Heart right ventricle (tissue), 16 donors: Measurements from ENCODE around the gene PAQR5. TPM values are rescaled to one million over a fixed set of nuclear protein-coding genes. Genes with fewer than 3 reads are reported as not detected.
A peak's percentile ranks its signal among the peaks of the same experiment; 100 is the strongest.

ENCODE experiments used
- ATAC-seq, 8 donors: fragments of 200-7000 bp; cut with Tn5 transposase; one replicate each; pipeline ENCODE4 v1.9.1; 2020; ENCODE audit warnings: mild to moderate bottlenecking in 8 of 8, moderate library complexity in 8 of 8, moderate number of reproducible peaks in 1 of 8
- DNase-seq, 2 donors: peaks; one replicate each; pipeline ENCODE4 v3.0.0-alpha.2; 2020
- H3K27ac ChIP-seq, 10 donors: fragments of 200-600 bp; sonication (generic) in 2 of 10; one replicate each; pipeline versions ENCODE4 v1.5.0 to v1.8.0; 2020 to 2022; ENCODE audit warnings: mild to moderate bottlenecking in 3 of 10
- H3K27me3 ChIP-seq, 7 donors: fragments of 200-600 bp; one replicate each; pipeline ENCODE4 v1.8.0; 2021 to 2022; ENCODE audit warnings: mild to moderate bottlenecking in 2 of 7
- H3K36me3 ChIP-seq, 9 donors: fragments of 200-600 bp; sonication (generic) in 1 of 9; one replicate each; pipeline versions ENCODE4 v1.5.0 to v1.8.0; 2020 to 2022; ENCODE audit warnings: mild to moderate bottlenecking in 2 of 9
- H3K4me1 ChIP-seq, 9 donors: fragments of 200-600 bp; sonication (generic) in 1 of 9; one replicate each; pipeline versions ENCODE4 v1.5.0 to v1.8.0; 2020 to 2022; ENCODE audit warnings: mild to moderate bottlenecking in 4 of 9
- H3K4me3 ChIP-seq, 10 donors: fragments of 200-600 bp; sonication (generic) in 2 of 10; one replicate each; pipeline versions ENCODE4 v1.5.0 to v1.8.0; 2020 to 2022; ENCODE audit warnings: mild to moderate bottlenecking in 7 of 10, moderate library complexity in 2 of 10
- H3K9me3 ChIP-seq, 11 donors: fragments of 200-600 bp in 10 of 11; sonication (generic) in 2 of 11; one replicate each; pipeline versions ENCODE4 v1.5.0 to v1.8.0; 2013 to 2022; ENCODE audit warnings: mild to moderate bottlenecking in 2 of 11, control low read depth in 1 of 11, moderate library complexity in 1 of 11
- CTCF ChIP-seq, 9 donors: fragments of 200-600 bp; sonication (generic) in 2 of 9; IDR thresholded peaks; one replicate each; pipeline versions ENCODE4 v1.5.0 to v1.8.0; 2021 to 2022; ENCODE audit warnings: antibody characterized with exemption in 9 of 9, mild to moderate bottlenecking in 5 of 9, moderate library complexity in 1 of 9
- WGBS, 2 donors: extraction: QIAGEN DNeasy Blood & Tissue Kit; methylation state at CpG; one replicate each; pipeline ENCODE4 v1.1.7; 2013; ENCODE audit warnings: inconsistent platforms in 1 of 2; 5-methylcytosine and 5-hydroxymethylcytosine counted together
- intact Hi-C, 10 donors: fragments of 100-400 bp; cut with DNase I; formaldehyde crosslinking; loops; one replicate each; pipeline versions ENCODE4 v1.11.1 to v1.14.2; 2022
- polyA plus RNA-seq, 2 donors: library from polyadenylated mRNA; stranded (reverse); fragments of 200-250 nt; gene quantifications; one replicate each; pipeline ENCODE4 v1.2.3, GENCODE V29; 2013
- total RNA-seq, 10 donors: library from RNA; stranded (reverse); fragmentation: NEBNext Ultra II Directional in 3 of 10; extraction: Animal tissue kit (Norgen Biotek cat#: 25700) in 3 of 10; gene quantifications; one replicate each; pipeline versions ENCODE4 v1.2.1 to v1.2.4, GENCODE V29; 2021 to 2023
- donor health status: Arrhythmogenic right ventricular cardiomyopathy.
- donor health status: ischemic (EF 13 %, LVEDD 7.1; RV severe dilation, severe dysfunction).
- donor health status: healthy with polysubstance abuse.
- donor health status: DM: no; HTN: yes; CAD: no.
- donor health status: DM: no; HTN: no; CAD: no.
- donor health status: ischemic (EF 25% LVEDD 6.9; RV normal size, moderate dysfunction).
- donor health status: ischemic (EF 25% LVEDD 5.7; RV mildly dilated, moderate dysfunction).
- donor health status: healthy.
- donor health status: DM: yes; HTN: yes; CAD: no.
- donor health status: Ischemic cardiomyopathy.
- donor health status: ischemic (EF 35%, LVEDD 5.7; RV mildly dilated, moderate dysfunction).
- donor health status: nonischemic (EF 11% LVEDD 7.7; RV severe dilation, severe dysfunction).
- donor health status: DM: yes; HTN: yes; CAD: no.
- donor health status: PGD.
- donor health status: ischemic (EF 29% LVEDD 5.4; RV normal size, mild dysfunction).
- donor health status: nonischemic (EF 23%, LVEDD 6.1; RV moderate dilation, normal function).

The PAQR5 gene
- total and polyA plus RNA-seq, 12 donors = 0.32 to 1.0 (median 0.60) TPM

GRCh38 chr15:69405110-69405509, 106.4 kb downstream of the PAQR5 start:
- H3K9me3 ChIP-seq = no peaks in the 10 kb centered on the region
- intact Hi-C loops = no loop called here
- H3K4me3 ChIP-seq = no peak overlapping the region
- no peak overlapping the region for H3K27ac ChIP-seq
- TF ChIP-seq CTCF (IDR thresholded peaks at IDR 0.05) = no peak
- no peaks in the 10 kb centered on the region for H3K4me1 ChIP-seq
- WGBS, 2 donors = 57 to 61% methylated on average over 3 of the region's 3 CpGs
- no peak for ATAC-seq
- no peaks in the 10 kb centered on the region for H3K36me3 ChIP-seq
- no peaks in the 10 kb centered on the region for H3K27me3 ChIP-seq
- no peak for DNase-seq

DNA sequence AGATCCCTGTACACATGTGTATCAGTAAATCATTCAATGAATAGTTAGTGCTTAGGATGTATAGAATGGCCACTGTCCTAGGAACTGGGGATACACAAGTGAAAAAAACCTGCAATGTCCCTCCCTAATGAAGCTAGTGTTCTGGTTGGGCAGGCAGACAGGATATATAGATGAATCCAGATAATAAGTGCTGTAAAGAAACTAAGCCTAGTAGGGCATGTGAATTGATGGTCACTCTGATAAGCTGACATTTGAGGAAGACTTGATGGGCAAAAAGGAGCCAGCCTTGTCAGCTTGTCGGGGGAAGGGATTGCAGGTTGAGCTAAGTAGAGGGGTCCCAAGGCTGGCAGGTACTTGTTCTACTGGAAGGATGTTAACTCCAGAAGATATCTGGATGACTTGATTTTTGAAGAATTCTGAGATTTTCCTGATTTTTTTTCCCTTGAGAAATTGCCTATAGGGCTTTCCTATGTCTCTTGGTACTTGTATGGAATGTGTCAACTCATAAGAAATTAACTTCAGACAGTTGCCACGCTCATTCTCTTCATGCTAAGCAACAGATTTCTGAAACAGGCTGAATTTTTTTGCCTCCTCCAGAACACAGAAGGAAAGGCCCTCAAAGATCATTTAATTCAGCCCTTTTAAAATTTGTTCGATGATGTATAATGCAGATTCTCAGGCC, 109.1 kb downstream of the PAQR5 start:
- intact Hi-C loops = no loop called here
- no peak for ATAC-seq

GRCh38 chr15:69408841-69409240, 110.1 kb downstream of the PAQR5 start:
- intact Hi-C loops = no loop called here
- no peak overlapping the region for H3K4me3 ChIP-seq
- H3K36me3 ChIP-seq = no peaks in the 10 kb centered on the region
- no peaks in the 10 kb centered on the region for H3K27me3 ChIP-seq
- WGBS, 2 donors = 76 to 84% methylated on average over 3 of the region's 3 CpGs
- TF ChIP-seq CTCF (IDR thresholded peaks at IDR 0.05) = no peak
- ATAC-seq = no peak
- DNase-seq = no peak
- H3K27ac ChIP-seq = no peak overlapping the region
- no peaks in the 10 kb centered on the region for H3K9me3 ChIP-seq
- H3K4me1 ChIP-seq = peaks cover 0 to 4% (median 0%) of the 10 kb centered on the region in 9 donors

More for the DNA sequence above, 109.1 kb downstream of the PAQR5 start:
- no peak overlapping the region for H3K27ac ChIP-seq
- no peaks in the 10 kb centered on the region for H3K9me3 ChIP-seq
- DNase-seq = no peak
- no peaks in the 10 kb centered on the region for H3K36me3 ChIP-seq
- H3K4me3 ChIP-seq = no peak overlapping the region
- H3K27me3 ChIP-seq = no peaks in the 10 kb centered on the region
- 89 to 90% methylated on average over 3 of the region's 3 CpGs for WGBS, 2 donors
- H3K4me1 ChIP-seq = no peaks in the 10 kb centered on the region
- TF ChIP-seq CTCF (IDR thresholded peaks at IDR 0.05) = no peak

- Histone ChIP-seq H3K36me3 (no peaks in the 10 kb centered on the region), H3K4me3 (no peak overlapping the region), H3K27me3 (no peaks in the 10 kb centered on the region), H3K4me1 (peaks cover 0 to 12% (median 9%) of the 10 kb centered on the region in 9 donors), H3K9me3 (no peaks in the 10 kb centered on the region), H3K27ac (no peak overlapping the region)
- DNase-seq (no peak), ATAC-seq (peak in 2 of 8 donors; percentile 37 to 50)
- intact Hi-C loops = no loop called here
- TF ChIP-seq CTCF (IDR thresholded peaks at IDR 0.05) = peak in 4 of 9 donors; percentile 13 to 39 (median 30)
- 57 to 62% methylated on average over 9 of the region's 9 CpGs for WGBS, 2 donors
These were observed 111.6 kb downstream of the PAQR5 start for GRCh38 chr15:69410248-69410874.
